ENCODE results near the gene LRRTM2.

DNA sequence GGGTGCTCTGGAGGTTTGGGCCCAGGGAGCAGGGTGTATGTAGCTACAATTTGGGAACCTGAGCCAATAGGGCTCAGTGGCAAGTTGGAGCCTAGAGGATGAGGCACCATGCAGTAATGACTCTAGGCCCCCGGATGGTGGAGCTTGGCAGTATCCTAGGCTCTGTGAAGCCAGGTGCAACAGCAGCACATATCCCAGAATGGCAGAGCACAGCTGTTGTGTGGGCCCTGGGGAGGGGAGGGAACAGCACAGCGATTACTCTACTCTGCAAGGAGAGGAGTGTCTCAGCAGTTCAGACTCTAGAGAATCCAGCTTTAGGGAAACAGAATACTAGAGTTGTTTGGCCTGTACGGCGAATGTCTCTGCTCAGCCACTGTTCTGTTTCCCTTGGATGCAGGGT is 56.1 kb downstream of the LRRTM2 start:
- TF ChIP-seq, protein P1, sequence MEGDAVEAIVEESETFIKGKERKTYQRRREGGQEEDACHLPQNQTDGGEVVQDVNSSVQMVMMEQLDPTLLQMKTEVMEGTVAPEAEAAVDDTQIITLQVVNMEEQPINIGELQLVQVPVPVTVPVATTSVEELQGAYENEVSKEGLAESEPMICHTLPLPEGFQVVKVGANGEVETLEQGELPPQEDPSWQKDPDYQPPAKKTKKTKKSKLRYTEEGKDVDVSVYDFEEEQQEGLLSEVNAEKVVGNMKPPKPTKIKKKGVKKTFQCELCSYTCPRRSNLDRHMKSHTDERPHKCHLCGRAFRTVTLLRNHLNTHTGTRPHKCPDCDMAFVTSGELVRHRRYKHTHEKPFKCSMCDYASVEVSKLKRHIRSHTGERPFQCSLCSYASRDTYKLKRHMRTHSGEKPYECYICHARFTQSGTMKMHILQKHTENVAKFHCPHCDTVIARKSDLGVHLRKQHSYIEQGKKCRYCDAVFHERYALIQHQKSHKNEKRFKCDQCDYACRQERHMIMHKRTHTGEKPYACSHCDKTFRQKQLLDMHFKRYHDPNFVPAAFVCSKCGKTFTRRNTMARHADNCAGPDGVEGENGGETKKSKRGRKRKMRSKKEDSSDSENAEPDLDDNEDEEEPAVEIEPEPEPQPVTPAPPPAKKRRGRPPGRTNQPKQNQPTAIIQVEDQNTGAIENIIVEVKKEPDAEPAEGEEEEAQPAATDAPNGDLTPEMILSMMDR (IDR thresholded peaks at IDR 0.05) = no peak
- TF ChIP-seq POLR2A (IDR thresholded peaks at IDR 0.05) (no peak), POLR2AphosphoS5 (IDR thresholded peaks at IDR 0.05) (no peak)
